Peyer's patch (tissue), 4 donors: ENCODE data around the gene SEC24C. TPM values are rescaled to one million over a fixed set of nuclear protein-coding genes. Genes with fewer than 3 reads are reported as not detected.
"Not testable (repeated sequence)": the region's sequence is repeated elsewhere in the genome, so short reads cannot be mapped to it uniquely, and the experiment has no call there.

Experiments used
- DNase-seq, 3 donors: peaks; one replicate each; pipeline ENCODE4 v3.0.0-alpha.2; 2017 to 2019
- H3K27ac ChIP-seq, 4 donors: fragments of 200-600 bp; sonication (generic); one replicate each; pipeline ENCODE4 v1.5.1; 2016 to 2019
- H3K27me3 ChIP-seq, 2 donors: fragments of 200-600 bp; sonication (generic); one replicate each; pipeline ENCODE4 v1.5.1; 2019
- H3K36me3 ChIP-seq, 3 donors: fragments of 200-600 bp; sonication (generic); one replicate each; pipeline ENCODE4 v1.5.1; 2016 to 2019
- H3K4me1 ChIP-seq, 4 donors: fragments of 200-600 bp; sonication (generic); one replicate each; pipeline ENCODE4 v1.5.1; 2016 to 2019
- H3K4me3 ChIP-seq, 4 donors: fragments of 200-600 bp; sonication (generic); 1 replicate in 3 of 4; 2 replicates in 1 of 4; pipeline ENCODE4 v1.5.1; 2016 to 2019; ENCODE audit warnings: mild to moderate bottlenecking in 1 of 4
- H3K9me3 ChIP-seq, 4 donors: fragments of 200-600 bp; sonication (generic); one replicate each; pipeline ENCODE4 v1.5.1; 2016 to 2019; ENCODE audit warnings: mild to moderate bottlenecking in 1 of 4
- CTCF ChIP-seq, 6 experiments: fragments of 450-650 bp in 4 of 6; fragments of 200-600 bp in 2 of 6; sonication (generic) in 1 of 6; IDR thresholded peaks; one replicate each; pipeline ENCODE4 v1.5.1; 2017 to 2019; ENCODE audit warnings: antibody characterized with exemption in 6 of 6, mild to moderate bottlenecking in 3 of 6, moderate library complexity in 1 of 6
- POLR2A ChIP-seq, 2 donors: fragments of 450-650 bp; IDR thresholded peaks; one replicate each; pipeline ENCODE4 v1.5.1; 2017; ENCODE audit warnings: antibody characterized with exemption in 2 of 2, mild to moderate bottlenecking in 2 of 2, moderate library complexity in 2 of 2
- total RNA-seq, 4 donors: library from RNA; depleted of rRNA; stranded (reverse); fragments of >200 nt; gene quantifications; one replicate each; pipeline ENCODE4 v1.1.0, GENCODE V29; 2016

SEC24C gene
- total RNA-seq, 4 donors from 2014 or later: 48.7 to 81.5 (median 79.9) TPM

GRCh38 chr10:73785721-73786511 is 41.7 kb downstream of the SEC24C start:
- H3K36me3 ChIP-seq: peaks cover 0 to 24% (median 0%) of the 10 kb centered on the region in 3 donors
- H3K27ac ChIP-seq: peak overlapping the region; percentile 83 to 95 (median 90)
- peak overlapping the region; percentile 72 to 91 (median 90) for H3K4me3 ChIP-seq
- H3K27me3 ChIP-seq: no peaks in the 10 kb centered on the region
- TF ChIP-seq CTCF (IDR thresholded peaks at IDR 0.05) (peak in 3 of 6 experiments; percentile 11 to 16 (median 15)), POLR2A (IDR thresholded peaks at IDR 0.05) (no peak)
- no peaks in the 10 kb centered on the region for H3K9me3 ChIP-seq
- DNase-seq: peak; percentile 47 to 71 (median 64)
- peaks cover 0 to 41% (median 11%) of the 10 kb centered on the region in 4 donors for H3K4me1 ChIP-seq

GRCh38 chr10:73786512-73786885 is 42.3 kb downstream of the SEC24C start:
- Histone ChIP-seq H3K27me3 (no peaks in the 10 kb centered on the region), H3K27ac (peak overlapping the region; percentile 83 to 95 (median 90)), H3K4me1 (peaks cover 0 to 36% (median 9%) of the 10 kb centered on the region in 4 donors), H3K36me3 (peaks cover 0 to 30% (median 0%) of the 10 kb centered on the region in 3 donors), H3K4me3 (peak overlapping the region; percentile 72 to 91 (median 90)), H3K9me3 (no peaks in the 10 kb centered on the region)
- TF ChIP-seq POLR2A (IDR thresholded peaks at IDR 0.05): no peak
- no peak for TF ChIP-seq CTCF (IDR thresholded peaks at IDR 0.05)
- no peak for DNase-seq

- H3K27me3 ChIP-seq, H3K27ac ChIP-seq, H3K9me3 ChIP-seq, DNase-seq: not testable (repeated sequence)
- peak overlapping the region in 2 of 4 donors; percentile 89 to 91 for H3K4me3 ChIP-seq
- peaks cover 0 to 36% (median 9%) of the 10 kb centered on the region in 4 donors for H3K4me1 ChIP-seq
- peaks cover 0 to 37% (median 0%) of the 10 kb centered on the region in 3 donors for H3K36me3 ChIP-seq
These were observed 43.0 kb downstream of the SEC24C start for GRCh38 chr10:73787031-73787800.

GRCh38 chr10:73788864-73789658 is 44.9 kb downstream of the SEC24C start:
- no peak overlapping the region for H3K27ac ChIP-seq
- H3K27me3 ChIP-seq: no peaks in the 10 kb centered on the region
- TF ChIP-seq POLR2A (IDR thresholded peaks at IDR 0.05) (no peak), CTCF (IDR thresholded peaks at IDR 0.05) (no peak)
- no peaks in the 10 kb centered on the region for H3K9me3 ChIP-seq
- no peak for DNase-seq
- H3K4me3 ChIP-seq: no peak overlapping the region
- peaks cover 0 to 56% (median 0%) of the 10 kb centered on the region in 3 donors for H3K36me3 ChIP-seq
- H3K4me1 ChIP-seq: peaks cover 0 to 23% (median 9%) of the 10 kb centered on the region in 4 donors

- Histone ChIP-seq H3K36me3 (peaks cover 0 to 62% (median 0%) of the 10 kb centered on the region in 3 donors), H3K9me3 (no peaks in the 10 kb centered on the region), H3K4me3 (no peak overlapping the region), H3K27ac (no peak overlapping the region), H3K4me1 (peaks cover 0 to 20% (median 9%) of the 10 kb centered on the region in 4 donors), H3K27me3 (no peaks in the 10 kb centered on the region)
- no peak for TF ChIP-seq CTCF (IDR thresholded peaks at IDR 0.05)
- TF ChIP-seq POLR2A (IDR thresholded peaks at IDR 0.05): no peak
- DNase-seq: no peak
These were observed 45.5 kb downstream of the SEC24C start for GRCh38 chr10:73789659-73790055.
